Natural killer cell (primary cell): ENCODE data around the gene ZNF215. TPM values are rescaled to one million over a fixed set of nuclear protein-coding genes. Genes with fewer than 3 reads are reported as not detected.
A peak's percentile ranks its signal among the peaks of the same experiment; 100 is the strongest.

Experiments used
- ATAC-seq, 3 donors: fragments of 150-1000 bp in 2 of 3; fragments of 200-7000 bp in 1 of 3; cut with Tn5 transposase; 1 replicate in 1 of 3; 2 replicates in 2 of 3; pipeline ENCODE4 v1.10.0; 2021; ENCODE audit warnings: mild to moderate bottlenecking in 2 of 3, moderate library complexity in 2 of 3
- DNase-seq, 2 donors: peaks; one replicate each; pipeline versions ENCODE4 v3.0.0 to v3.0.0-alpha.2; 2013 to 2021; ENCODE audit warnings: mixed read lengths in 1 of 2
- H3K27ac ChIP-seq: one replicate; pipeline ENCODE4 v1.5.1; 2013; ENCODE audit warnings: mild to moderate bottlenecking, low read length
- H3K27me3 ChIP-seq: one replicate; pipeline ENCODE4 v1.6.1; 2013; ENCODE audit warnings: low read length; ENCODE audit not compliant: control insufficient read depth, insufficient read depth
- H3K36me3 ChIP-seq: one replicate; pipeline ENCODE4 v1.6.1; 2013; ENCODE audit warnings: low read length; ENCODE audit not compliant: control insufficient read depth, insufficient read depth
- H3K4me1 ChIP-seq: one replicate; pipeline ENCODE4 v1.6.1; 2013; ENCODE audit warnings: low read length; ENCODE audit not compliant: control insufficient read depth, insufficient read depth
- H3K4me3 ChIP-seq: one replicate; pipeline ENCODE4 v1.5.1; 2013; ENCODE audit warnings: low read length
- H3K9me3 ChIP-seq: one replicate; pipeline ENCODE4 v1.6.1; 2013; ENCODE audit warnings: low read length; ENCODE audit not compliant: control insufficient read depth, insufficient read depth
- H3K27ac Mint-ChIP-seq, 2 donors: one replicate each; pipeline ENCODE4 v1.8.0; 2022; ENCODE audit warnings: mild to moderate bottlenecking in 2 of 2, mixed read lengths in 2 of 2, moderate library complexity in 1 of 2
- H3K27me3 Mint-ChIP-seq, 2 donors: one replicate each; pipeline ENCODE4 v1.8.0; 2022; ENCODE audit warnings: low read depth in 2 of 2, mixed read lengths in 2 of 2
- H3K36me3 Mint-ChIP-seq: one replicate; pipeline ENCODE4 v1.8.0; 2022; ENCODE audit warnings: mixed read lengths
- H3K4me1 Mint-ChIP-seq, 2 donors: one replicate each; pipeline ENCODE4 v1.8.0; 2022; ENCODE audit warnings: mixed read lengths in 2 of 2
- H3K4me3 Mint-ChIP-seq: one replicate; pipeline ENCODE4 v1.8.0; 2022; ENCODE audit warnings: mild to moderate bottlenecking, moderate library complexity, mixed read lengths
- H3K9me3 Mint-ChIP-seq, 2 donors: one replicate each; pipeline ENCODE4 v1.8.0; 2022; ENCODE audit warnings: mixed read lengths in 2 of 2
- CTCF ChIP-seq: fragments of 200-600 bp; IDR thresholded peaks from one replicate; pipeline ENCODE4 v1.8.0; 2022; ENCODE audit warnings: antibody characterized with exemption
- WGBS: methylation state at CpG from one replicate; pipeline ENCODE4 v1.1.7; 2013; ENCODE audit warnings: missing lambda C conversion rate; ENCODE audit not compliant: insufficient coverage; 5-methylcytosine and 5-hydroxymethylcytosine counted together
- intact Hi-C: fragments of 100-400 bp; cut with micrococcal nuclease; formaldehyde crosslinking; loops from one replicate; pipeline ENCODE4 v1.14.2; 2022
- total RNA-seq, 4 donors: library from RNA; stranded (reverse); fragments of 120-200 nt in 1 of 4; gene quantifications; one replicate each; pipeline versions ENCODE4 v1.2.3 to v1.2.4, GENCODE V29; 2013 to 2022

ZNF215 gene
- total RNA-seq, 3 donors from 2014 or later (not counting 1 experiment from before 2014, with no cell fraction given) = 0.26 to 0.80 TPM; not detected in 1

GRCh38 chr11:6928916-6929315 lies 2.7 kb downstream of the ZNF215 start:
- Histone ChIP-seq H3K36me3 (no peaks in the 10 kb centered on the region), H3K4me1 (peaks cover 9% of the 10 kb centered on the region), H3K9me3 (no peaks in the 10 kb centered on the region), H3K27ac (no peak overlapping the region), H3K4me3 (no peak overlapping the region), H3K27me3 (peaks cover 5% of the 10 kb centered on the region)
- TF ChIP-seq CTCF = no peak
- Mint-ChIP-seq H3K36me3 (no peaks in the 10 kb centered on the region), H3K9me3 (peaks cover 0 to 4% of the 10 kb centered on the region in 2 donors), H3K27me3 (peaks cover 8 to 56% of the 10 kb centered on the region in 2 donors), H3K4me1 (peaks cover 17 to 22% of the 10 kb centered on the region in 2 donors), H3K27ac (no peak overlapping the region), H3K4me3 (no peak overlapping the region)
- intact Hi-C loops = no loop called here
- DNase-seq = no peak
- WGBS = 74% methylated on average over 4 of the region's 4 CpGs
- no peak for ATAC-seq

- Histone ChIP-seq H3K36me3 (no peaks in the 10 kb centered on the region), H3K27ac (no peak overlapping the region), H3K9me3 (no peaks in the 10 kb centered on the region), H3K27me3 (peaks cover 7% of the 10 kb centered on the region), H3K4me1 (peaks cover 8% of the 10 kb centered on the region), H3K4me3 (no peak overlapping the region)
- 50% methylated on average over 1 of the region's 3 CpGs for WGBS
- ATAC-seq = no peak
- no peak overlapping the region for H3K4me3 Mint-ChIP-seq
- no peak for TF ChIP-seq CTCF
- peaks cover 0 to 2% of the 10 kb centered on the region in 2 donors for H3K9me3 Mint-ChIP-seq
- peaks cover 13 to 16% of the 10 kb centered on the region in 2 donors for H3K4me1 Mint-ChIP-seq
- DNase-seq = no peak
- peaks cover 8 to 46% of the 10 kb centered on the region in 2 donors for H3K27me3 Mint-ChIP-seq
- H3K36me3 Mint-ChIP-seq = no peaks in the 10 kb centered on the region
- intact Hi-C loops = no loop called here
- H3K27ac Mint-ChIP-seq = no peak overlapping the region
Observed at GRCh38 chr11:6931146-6931713, 5.0 kb downstream of the ZNF215 start.

GRCh38 chr11:6932145-6932544 lies 5.9 kb downstream of the ZNF215 start:
- 53% methylated on average over 7 of the region's 7 CpGs for WGBS
- Mint-ChIP-seq H3K4me1 (peaks cover 8% of the 10 kb centered on the region in 2 donors), H3K27me3 (peaks cover 8 to 44% of the 10 kb centered on the region in 2 donors), H3K36me3 (no peaks in the 10 kb centered on the region), H3K27ac (no peak overlapping the region), H3K4me3 (no peak overlapping the region), H3K9me3 (peaks cover 0 to 2% of the 10 kb centered on the region in 2 donors)
- no peak for TF ChIP-seq CTCF
- Histone ChIP-seq H3K4me1 (no peaks in the 10 kb centered on the region), H3K4me3 (no peak overlapping the region), H3K9me3 (no peaks in the 10 kb centered on the region), H3K27me3 (peaks cover 4% of the 10 kb centered on the region), H3K36me3 (no peaks in the 10 kb centered on the region), H3K27ac (no peak overlapping the region)
- no peak for ATAC-seq
- intact Hi-C loops = no loop called here
- DNase-seq = peak in 1 of 2 donors; percentile 14

- Histone ChIP-seq H3K4me1 (no peaks in the 10 kb centered on the region), H3K27me3 (no peaks in the 10 kb centered on the region), H3K9me3 (no peaks in the 10 kb centered on the region), H3K4me3 (no peak overlapping the region), H3K27ac (no peak overlapping the region), H3K36me3 (no peaks in the 10 kb centered on the region)
- ATAC-seq (no peak), DNase-seq (no peak)
- Mint-ChIP-seq H3K4me3 (no peak overlapping the region), H3K27ac (no peak overlapping the region), H3K27me3 (no peaks in the 10 kb centered on the region), H3K4me1 (no peaks in the 10 kb centered on the region), H3K36me3 (no peaks in the 10 kb centered on the region), H3K9me3 (peaks cover 0 to 2% of the 10 kb centered on the region in 2 donors)
- no peak for TF ChIP-seq CTCF
- intact Hi-C loops = no loop called here
Observed at GRCh38 chr11:6941970-6942369, 15.7 kb downstream of the ZNF215 start.
